Measurements from ENCODE around the gene ENG. TPM values are rescaled to one million over a fixed set of nuclear protein-coding genes. Genes with fewer than 3 reads are reported as not detected.

ENG gene
- total and polyA plus RNA-seq, 2 of the 4 experiments (the other 2 are of a cell fraction) = 3.6 to 83.3 TPM

GRCh38 chr9:127815512-127816361 lies 38.7 kb downstream of the ENG start:
- H4K8ac ChIP-seq (ENCODE audit: low read depth in 2 of 2, low read length in 2 of 2) = no peak overlapping the region
- no peak overlapping the region for H4K91ac ChIP-seq (ENCODE audit: insufficient read depth, low read depth, low read length)
- ATAC-seq (ENCODE audit: low read depth) = no peak
- no peak overlapping the region for H3K4ac ChIP-seq (ENCODE audit: low read depth, low read length)
- H3K56ac ChIP-seq (ENCODE audit: extremely low read depth, insufficient read depth, low read length) = no peak overlapping the region
- no peaks in the 10 kb centered on the region for H3K9me3 ChIP-seq (ENCODE audit: control insufficient read depth, insufficient read depth, low read length)
- H3K36me3 ChIP-seq (ENCODE audit: control insufficient read depth, insufficient read depth, low read length) = peaks cover 73% of the 10 kb centered on the region
- H3K9ac ChIP-seq (ENCODE audit: low read depth, low read length) = no peak overlapping the region
- intact Hi-C loops (cut with micrococcal nuclease) = no loop called here
- H3K79me1 ChIP-seq (ENCODE audit: low read depth in 1 of 2, low read length in 2 of 2) = peaks cover 6 to 19% of the 10 kb centered on the region in 2 experiments; a peak in 3 of 4 replicates
- no peak overlapping the region for H2AK5ac ChIP-seq (ENCODE audit: low read depth, low read length)
- in situ Hi-C loops (cut with MboI; ENCODE audit: low sequenced_read_pairs) = no loop called here
- no peak overlapping the region for H2AK9ac ChIP-seq (replicated peaks; ENCODE audit: low read depth, low read length, poor library complexity)
- CTCF ChIA-PET = no interaction called here
- BruUV-seq (replicated peaks) = no TSS peak
- no peak overlapping the region for H2AFZ ChIP-seq (replicated peaks; ENCODE audit: low read length, poor library complexity)
- H3K4me3 ChIP-seq (ENCODE audit: insufficient read depth, low read depth, low read length) = no peak overlapping the region
- no peak overlapping the region for H3K14ac ChIP-seq (replicated peaks; ENCODE audit: low read depth, low read length)
- H2BK20ac ChIP-seq (ENCODE audit: low read depth, low read length) = no peak overlapping the region
- no peaks in the 10 kb centered on the region; the same call in 1 of the 2 replicates for H3K9me1 ChIP-seq (ENCODE audit: insufficient read depth, low read length)
- dilution Hi-C loops (cut with HindIII; ENCODE audit: low sequenced_read_pairs, unreplicated experiment) = no loop called here
- TF ChIP-seq MAFK (IDR thresholded peaks at IDR 0.05; ENCODE audit: low read depth, low read length) (no peak), RCOR1 (IDR thresholded peaks at IDR 0.05; ENCODE audit: insufficient replicate concordance, low read length) (no peak)
- H3K27ac ChIP-seq (ENCODE audit: insufficient read depth, low read length) = no peak overlapping the region
- H3K23ac ChIP-seq (ENCODE audit: low read depth, low read length) = no peak overlapping the region
- no peak overlapping the region for H3K18ac ChIP-seq (ENCODE audit: low read depth, low read length)
- H4K20me1 ChIP-seq (ENCODE audit: insufficient read depth, low read length) = peaks cover 11% of the 10 kb centered on the region; the same call in 1 of the 2 replicates
- POLR2A ChIA-PET (ENCODE audit: unreplicated experiment) = no interaction called here
- H2BK120ac ChIP-seq (ENCODE audit: low read depth, low read length) = no peak overlapping the region
- H4K5ac ChIP-seq (ENCODE audit: low read depth, low read length) = no peak overlapping the region
- 90% methylated on average over 10 of the region's 33 CpGs; no CpG with 5 or more reads in 1 of the 2 experiments for WGBS, 2 experiments (ENCODE audit: extremely low coverage in 2 of 2, insufficient read length in 1 of 2)
- peaks cover 11% of the 10 kb centered on the region; the same call in 1 of the 2 replicates for H3K4me1 ChIP-seq (ENCODE audit: control insufficient read depth, insufficient read depth, low read length)
- H2BK15ac ChIP-seq (ENCODE audit: low read depth, low read length) = no peak overlapping the region
- H3K4me2 ChIP-seq (ENCODE audit: low read depth, low read length) = no peak overlapping the region
- H3K27me3 ChIP-seq (ENCODE audit: control insufficient read depth, insufficient read depth, low read length) = no peaks in the 10 kb centered on the region
- DNase-seq = no peak
- no peak overlapping the region for H2BK5ac ChIP-seq (ENCODE audit: low read depth, low read length, poor library complexity, severe bottlenecking)
